ENCODE measurements around the gene CTSS. TPM values are rescaled to one million over a fixed set of nuclear protein-coding genes. Genes with fewer than 3 reads are reported as not detected.

Gene CTSS
- polyA plus RNA-seq, 1 experiment: 1.1 TPM

DNA sequence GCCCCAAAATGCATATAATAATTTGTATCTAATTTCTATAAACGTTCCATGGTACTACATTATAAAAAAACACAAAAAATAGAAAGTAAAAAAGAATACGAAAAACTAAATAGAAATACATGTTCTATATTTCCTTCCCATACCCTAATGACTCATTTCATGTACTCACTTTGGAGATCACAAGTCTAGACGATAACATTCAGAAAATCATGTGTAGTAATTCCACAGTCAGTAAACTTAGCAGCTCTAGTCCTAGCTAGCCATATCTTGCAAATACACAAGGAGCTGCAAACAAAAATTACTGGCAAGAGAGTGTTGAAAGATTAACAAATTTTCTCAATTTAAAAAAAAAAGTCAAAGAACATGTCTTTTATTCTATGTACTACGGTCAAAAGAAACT is 70.0 kb downstream of the CTSS start:
- DNase-seq (ENCODE audit: low read depth): no peak
- Histone ChIP-seq H3K4me3 (ENCODE audit: low read depth, low read length) (no peak overlapping the region), H3K36me3 (ENCODE audit: control insufficient read depth, insufficient read depth, low read length) (peaks cover 2% of the 10 kb centered on the region), H3K27me3 (ENCODE audit: control insufficient read depth, insufficient read depth, low read length) (no peaks in the 10 kb centered on the region)
- ChIA-PET CTCF (no interaction called here), POLR2A (no interaction called here)
- TF ChIP-seq, protein P1, sequence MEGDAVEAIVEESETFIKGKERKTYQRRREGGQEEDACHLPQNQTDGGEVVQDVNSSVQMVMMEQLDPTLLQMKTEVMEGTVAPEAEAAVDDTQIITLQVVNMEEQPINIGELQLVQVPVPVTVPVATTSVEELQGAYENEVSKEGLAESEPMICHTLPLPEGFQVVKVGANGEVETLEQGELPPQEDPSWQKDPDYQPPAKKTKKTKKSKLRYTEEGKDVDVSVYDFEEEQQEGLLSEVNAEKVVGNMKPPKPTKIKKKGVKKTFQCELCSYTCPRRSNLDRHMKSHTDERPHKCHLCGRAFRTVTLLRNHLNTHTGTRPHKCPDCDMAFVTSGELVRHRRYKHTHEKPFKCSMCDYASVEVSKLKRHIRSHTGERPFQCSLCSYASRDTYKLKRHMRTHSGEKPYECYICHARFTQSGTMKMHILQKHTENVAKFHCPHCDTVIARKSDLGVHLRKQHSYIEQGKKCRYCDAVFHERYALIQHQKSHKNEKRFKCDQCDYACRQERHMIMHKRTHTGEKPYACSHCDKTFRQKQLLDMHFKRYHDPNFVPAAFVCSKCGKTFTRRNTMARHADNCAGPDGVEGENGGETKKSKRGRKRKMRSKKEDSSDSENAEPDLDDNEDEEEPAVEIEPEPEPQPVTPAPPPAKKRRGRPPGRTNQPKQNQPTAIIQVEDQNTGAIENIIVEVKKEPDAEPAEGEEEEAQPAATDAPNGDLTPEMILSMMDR (IDR thresholded peaks at IDR 0.05; ENCODE audit: insufficient read depth, low read depth, low read length): no peak

DNA sequence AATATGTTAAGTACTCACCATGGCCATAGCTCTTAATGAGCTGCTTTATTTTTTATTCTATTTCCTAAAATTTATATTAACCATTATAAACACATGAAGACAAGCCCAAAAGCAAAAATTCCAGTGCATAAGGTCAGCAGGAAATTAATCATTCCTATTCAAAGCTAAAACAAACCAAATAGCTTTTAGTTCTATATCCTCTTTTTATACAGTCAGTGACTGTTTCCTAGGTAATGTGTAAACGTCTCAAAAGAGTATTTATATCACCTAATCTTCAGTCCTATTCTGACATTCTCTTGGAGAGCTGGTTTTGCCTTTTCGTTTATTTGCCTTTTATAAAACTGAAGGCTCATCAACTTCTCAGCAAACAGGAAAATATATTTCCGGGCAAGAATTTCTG is 72.9 kb downstream of the CTSS start:
- no peaks in the 10 kb centered on the region for H3K27me3 ChIP-seq (ENCODE audit: control insufficient read depth, insufficient read depth, low read length)
- TF ChIP-seq, protein P1 (IDR thresholded peaks at IDR 0.05; ENCODE audit: insufficient read depth, low read depth, low read length): no peak
- peaks cover 2% of the 10 kb centered on the region for H3K36me3 ChIP-seq (ENCODE audit: control insufficient read depth, insufficient read depth, low read length)
- CTCF ChIA-PET: interaction anchor here (1.1 to 1.3 kb wide), 3 partner anchors 43 to 113 kb away, joined by 3 read pairs; partner anchors contain the start of gene MCL1
- no peak overlapping the region for H3K4me3 ChIP-seq (ENCODE audit: low read depth, low read length)
- POLR2A ChIA-PET: no interaction called here
- no peak for DNase-seq (ENCODE audit: low read depth)

DNA sequence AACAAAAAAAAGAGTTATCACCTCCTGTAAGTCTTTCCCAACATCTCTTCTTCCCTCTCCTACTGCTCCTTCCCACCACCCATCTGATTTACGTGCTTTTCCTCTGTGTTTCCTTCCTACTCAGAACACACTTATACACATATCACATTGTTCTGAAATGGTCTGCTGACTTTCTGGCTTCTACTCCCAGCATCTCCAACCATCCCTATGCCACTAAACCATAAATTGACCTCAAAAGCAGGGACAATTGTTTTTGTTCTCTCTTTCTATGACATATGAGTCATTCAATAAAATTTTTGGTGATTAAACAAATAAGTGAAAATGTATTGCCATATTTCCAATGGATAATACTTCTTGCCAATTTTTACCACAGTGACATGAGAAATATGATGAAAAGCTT is 76.8 kb downstream of the CTSS start:
- CTCF ChIA-PET: interaction anchor here (0.7 kb wide), 1 partner anchor 65 kb away, joined by 3 read pairs; no protein-coding TSS in a partner anchor
- no peaks in the 10 kb centered on the region for H3K27me3 ChIP-seq (ENCODE audit: control insufficient read depth, insufficient read depth, low read length)
- peaks cover 2% of the 10 kb centered on the region; the same call in 1 of the 2 replicates for H3K36me3 ChIP-seq (ENCODE audit: control insufficient read depth, insufficient read depth, low read length)
- DNase-seq (ENCODE audit: low read depth): no peak
- H3K4me3 ChIP-seq (ENCODE audit: low read depth, low read length): no peak overlapping the region
- POLR2A ChIA-PET: no interaction called here
- TF ChIP-seq, protein P1 (IDR thresholded peaks at IDR 0.05; ENCODE audit: insufficient read depth, low read depth, low read length): no peak

DNA sequence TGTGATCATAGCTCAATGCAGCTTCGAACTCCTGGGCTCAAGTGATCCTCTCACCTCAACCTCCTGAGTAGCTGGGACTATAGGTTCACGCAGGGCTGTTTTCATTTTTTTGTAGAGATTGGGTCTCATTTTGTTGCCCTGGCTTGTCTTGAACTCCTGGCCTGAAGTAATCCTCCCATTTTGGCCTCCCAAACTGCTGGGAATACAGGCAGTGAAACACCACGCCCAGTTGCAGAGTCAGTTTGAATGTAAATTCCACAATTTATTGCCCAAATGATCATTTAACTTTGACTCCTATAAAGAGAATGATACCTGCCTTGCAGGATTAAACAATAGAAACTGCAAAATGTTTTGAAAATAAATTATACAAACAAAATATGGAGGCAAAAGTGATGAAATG is 79.3 kb downstream of the CTSS start:
- CTCF ChIA-PET: no interaction called here
- no peaks in the 10 kb centered on the region for H3K27me3 ChIP-seq (ENCODE audit: control insufficient read depth, insufficient read depth, low read length)
- H3K36me3 ChIP-seq (ENCODE audit: control insufficient read depth, insufficient read depth, low read length): peaks cover 2% of the 10 kb centered on the region
- DNase-seq (ENCODE audit: low read depth): no peak
- TF ChIP-seq, protein P1 (IDR thresholded peaks at IDR 0.05; ENCODE audit: insufficient read depth, low read depth, low read length): no peak
- no peak overlapping the region for H3K4me3 ChIP-seq (ENCODE audit: low read depth, low read length)
- POLR2A ChIA-PET: no interaction called here

DNA sequence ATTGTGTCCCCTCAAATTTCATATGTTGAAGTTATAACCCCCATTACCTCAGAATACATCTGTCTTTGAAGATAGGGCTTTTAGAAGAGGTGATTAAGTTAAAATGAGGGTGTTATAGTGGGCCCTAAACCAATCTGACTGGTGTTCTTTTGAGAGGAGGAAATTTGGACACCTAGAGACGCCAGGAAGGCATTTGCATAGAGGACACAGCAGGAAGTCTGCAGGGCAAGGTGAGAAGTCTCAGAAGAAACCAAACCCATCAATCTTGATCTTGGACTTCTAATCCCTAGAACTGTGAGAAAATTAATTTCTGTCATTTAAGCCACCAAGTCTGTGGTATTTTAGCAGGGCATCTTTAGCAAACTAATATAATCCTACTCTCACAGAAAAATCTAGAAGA is 81.7 kb downstream of the CTSS start:
- TF ChIP-seq, protein P1 (IDR thresholded peaks at IDR 0.05; ENCODE audit: insufficient read depth, low read depth, low read length): no peak
- Histone ChIP-seq H3K27me3 (ENCODE audit: control insufficient read depth, insufficient read depth, low read length) (no peaks in the 10 kb centered on the region), H3K4me3 (ENCODE audit: low read depth, low read length) (no peak overlapping the region), H3K36me3 (ENCODE audit: control insufficient read depth, insufficient read depth, low read length) (no peaks in the 10 kb centered on the region; the same call in 1 of the 2 replicates)
- POLR2A ChIA-PET: no interaction called here
- CTCF ChIA-PET: interaction anchor here (1.2 kb wide), 1 partner anchor 123 kb away, joined by 4 read pairs; no protein-coding TSS in a partner anchor
- DNase-seq (ENCODE audit: low read depth): no peak

Small RNA genes within 50 kb of the gene (small RNA-seq; reads per million reads assigned to genes)
- gene RNU6-1042P (ENCODE audit: insufficient read length, low read depth, low replicate concordance): not detected
- not detected for gene RNU6-1309P (ENCODE audit: insufficient read length, low read depth, low replicate concordance)

Other genes with a start within 250 kb of the CTSS start
- gene ADAMTSL4, start 216.4 kb downstream of the CTSS start, polyA plus RNA-seq (2011; rRNA removed): 6.1 and 8.6 TPM in 2 replicates
- gene MCL1, start 186.2 kb downstream of the CTSS start, polyA plus RNA-seq (2011; rRNA removed): 45.4 and 80.5 TPM in 2 replicates
- 35.8 and 47.2 TPM in 2 replicates for gene ENSA, start 136.2 kb downstream of the CTSS start, polyA plus RNA-seq (2011; rRNA removed)
- gene GOLPH3L, start 68.6 kb downstream of the CTSS start, polyA plus RNA-seq (2011; rRNA removed): 14.6 and 30.9 TPM in 2 replicates
- 0.07 and 0.10 TPM in 2 replicates for gene HORMAD1, start 44.9 kb downstream of the CTSS start, polyA plus RNA-seq (2011; rRNA removed)
- gene CTSK, start 42.5 kb upstream of the CTSS start, polyA plus RNA-seq (2011; rRNA removed): 70.7 and 91.1 TPM in 2 replicates
- 31.4 and 38.8 TPM in 2 replicates for gene ARNT, start 110.8 kb upstream of the CTSS start, polyA plus RNA-seq (2011; rRNA removed)
- gene CTXND2, start 121.4 kb upstream of the CTSS start, polyA plus RNA-seq (2011; rRNA removed): not detected in 2 replicates
- 26.2 and 30.7 TPM in 2 replicates for gene SETDB1, start 160.6 kb upstream of the CTSS start, polyA plus RNA-seq (2011; rRNA removed)
- 202 and 239 TPM in 2 replicates for gene CERS2, start 209.1 kb upstream of the CTSS start, polyA plus RNA-seq (2011; rRNA removed)
- 0.07 and 0.21 TPM in 2 replicates for gene ANXA9, start 216.5 kb upstream of the CTSS start, polyA plus RNA-seq (2011; rRNA removed)
- 9.7 and 13.0 TPM in 2 replicates for gene MINDY1, start 241.1 kb upstream of the CTSS start, polyA plus RNA-seq (2011; rRNA removed)
- gene PRUNE1, start 242.7 kb upstream of the CTSS start, polyA plus RNA-seq (2011; rRNA removed): 16.2 and 17.0 TPM in 2 replicates